Stimulated activated CD8-positive, alpha-beta memory T cell treated with anti-CD3 and anti-CD28 coated beads, Interleukin-12 subunit alpha, Interleukin-12 subunit beta, amount 100 ng/mL, for 1 hour (primary cell): ENCODE data around the gene FBN2.

Experiments
- DNase-seq: peaks from one replicate; pipeline ENCODE4 v3.0.0-alpha.2; 2020; ENCODE audit warnings: low read depth

FBN2 gene

DNA sequence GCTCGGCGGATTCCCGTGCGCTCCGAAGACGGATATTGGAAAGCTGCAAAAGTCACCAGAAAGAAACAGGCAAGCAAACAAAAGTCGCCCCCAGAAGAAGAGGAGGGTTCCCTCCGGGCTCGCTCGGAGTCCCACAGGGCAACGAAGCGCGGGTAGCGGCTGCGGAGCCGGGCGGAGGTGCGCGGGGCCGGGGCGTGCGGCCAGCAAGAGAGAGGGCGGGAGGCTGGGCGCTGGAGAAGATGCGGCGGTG is at the start of gene FBN2:
Gene FBN2 (minus strand): TSS at position 246 of the 250 bp plus-strand sequence. CDS start 642 bp downstream, outside the sequence.
- DNase-seq, result no peak

- no peak for DNase-seq
Measured at GRCh38 chr5:128587275-128587674, 49.2 kb upstream of the FBN2 start.

DNA sequence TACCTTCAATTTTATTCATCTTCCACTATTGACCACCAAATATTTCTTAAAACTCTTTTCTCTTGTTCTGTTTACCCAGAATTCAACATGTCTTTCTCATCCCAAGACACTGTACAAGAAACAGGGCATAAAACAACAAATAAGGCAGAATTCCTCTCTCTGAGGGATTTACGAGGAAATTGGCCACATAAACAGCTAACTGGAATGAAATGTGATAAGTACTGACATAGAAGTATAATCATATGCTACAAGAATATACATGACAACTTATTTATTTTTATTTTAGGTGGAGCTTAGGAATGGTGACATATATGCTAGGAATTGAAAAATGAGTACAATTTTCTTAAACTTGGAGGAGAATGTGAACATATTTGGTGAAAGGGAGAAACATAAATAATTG is 48.8 kb upstream of the FBN2 start:
- no peak for DNase-seq

DNA sequence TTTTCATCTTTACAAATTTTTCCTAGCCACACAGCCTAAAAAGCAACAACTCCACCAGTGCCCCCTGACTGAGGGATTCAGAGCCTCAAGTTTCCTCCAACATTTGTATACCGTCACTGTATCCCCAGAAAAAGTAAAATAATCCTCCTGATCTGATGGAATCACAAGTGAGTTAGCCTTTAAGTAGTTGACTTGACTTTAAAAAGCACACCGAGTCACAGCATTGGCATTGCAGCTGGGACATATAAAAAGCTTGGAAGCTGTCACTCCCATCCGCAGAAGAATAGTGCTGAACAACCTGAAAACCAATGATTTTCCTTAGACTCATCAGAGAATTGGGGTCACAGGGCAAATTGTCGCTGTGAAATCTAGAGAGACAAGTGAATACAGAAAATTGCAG is 41.6 kb upstream of the FBN2 start:
- DNase-seq, result no peak

DNA sequence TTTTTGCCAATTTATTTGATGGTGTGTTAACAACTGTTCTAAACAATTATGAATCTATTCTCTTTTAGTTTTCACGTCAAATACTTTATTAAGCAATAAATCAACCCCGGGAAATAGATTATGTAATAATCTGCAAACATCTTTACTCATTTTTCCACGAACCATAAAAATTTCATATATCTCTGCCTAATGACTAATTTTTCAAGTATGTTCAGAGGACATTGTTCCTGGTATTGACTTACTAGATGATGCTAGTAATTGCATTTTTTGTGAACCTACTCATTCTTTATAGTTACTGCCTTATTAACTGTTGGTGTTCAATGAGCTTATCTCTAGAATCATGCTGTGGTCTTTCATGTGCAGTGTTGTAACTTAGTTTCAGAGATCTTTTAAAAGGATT is 41.0 kb upstream of the FBN2 start:
- DNase-seq, result no peak

DNA sequence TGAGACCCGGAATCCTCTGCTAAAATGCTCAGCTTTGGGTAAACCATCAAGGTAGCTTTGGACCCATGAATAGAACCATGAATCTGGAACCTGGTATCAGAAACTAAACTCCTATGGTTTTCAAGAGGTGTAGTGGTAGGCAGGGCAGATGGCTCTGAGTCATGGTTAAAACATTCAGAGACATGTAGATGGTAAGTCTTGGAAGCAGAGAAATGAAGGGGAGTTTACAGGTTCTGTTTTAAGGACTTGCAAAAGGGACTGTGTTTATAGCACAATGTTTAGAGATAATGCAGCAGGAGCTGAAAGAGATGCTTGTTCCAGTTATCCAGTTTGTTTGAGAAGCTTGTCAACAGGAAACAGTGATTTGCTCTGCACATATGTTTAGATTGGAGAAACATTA is 36.0 kb upstream of the FBN2 start:
- DNase-seq, result no peak

GRCh38 chr5:128572930-128573319 is 34.9 kb upstream of the FBN2 start:
- DNase-seq, result no peak

DNA sequence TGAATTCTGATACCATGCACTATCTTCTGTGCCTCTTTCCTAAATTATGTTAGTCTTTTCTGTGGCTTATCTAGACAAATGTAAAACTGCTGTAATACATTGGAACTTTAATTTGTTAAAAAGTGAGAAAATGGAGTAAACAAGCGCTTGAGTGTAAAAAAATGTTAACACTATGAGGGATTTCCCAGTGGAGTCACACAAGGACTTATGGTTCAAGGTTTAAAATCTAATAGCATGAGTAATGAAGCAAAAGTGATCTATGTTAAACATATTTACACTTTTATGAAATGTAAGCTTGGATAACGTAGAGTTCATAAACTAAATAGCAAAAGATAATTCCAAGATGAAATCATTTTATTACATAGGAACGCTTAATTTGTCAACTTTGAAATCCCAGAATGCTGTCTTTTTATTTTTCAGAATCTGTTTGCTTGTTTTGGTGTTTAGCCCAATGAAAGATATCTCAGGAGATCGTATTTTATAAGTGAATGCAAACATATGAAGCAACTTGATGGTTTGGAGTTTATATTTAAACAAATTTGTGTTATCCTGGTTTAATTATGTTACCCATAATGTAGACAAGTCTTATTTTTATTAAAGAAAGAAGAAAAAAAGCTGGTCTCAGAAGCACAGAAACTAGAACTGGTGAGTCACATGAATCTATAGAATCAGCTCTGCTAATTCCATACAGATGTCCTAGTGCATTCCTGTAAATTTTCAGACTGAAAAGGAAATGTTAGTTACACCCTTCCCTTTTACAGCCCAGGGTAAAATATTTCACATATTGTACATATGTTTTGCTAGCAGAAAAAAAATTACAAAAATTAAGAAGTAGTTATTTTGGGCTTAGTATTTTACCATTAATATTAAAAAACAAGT is 34.2 kb upstream of the FBN2 start:
- DNase-seq, result no peak

DNA sequence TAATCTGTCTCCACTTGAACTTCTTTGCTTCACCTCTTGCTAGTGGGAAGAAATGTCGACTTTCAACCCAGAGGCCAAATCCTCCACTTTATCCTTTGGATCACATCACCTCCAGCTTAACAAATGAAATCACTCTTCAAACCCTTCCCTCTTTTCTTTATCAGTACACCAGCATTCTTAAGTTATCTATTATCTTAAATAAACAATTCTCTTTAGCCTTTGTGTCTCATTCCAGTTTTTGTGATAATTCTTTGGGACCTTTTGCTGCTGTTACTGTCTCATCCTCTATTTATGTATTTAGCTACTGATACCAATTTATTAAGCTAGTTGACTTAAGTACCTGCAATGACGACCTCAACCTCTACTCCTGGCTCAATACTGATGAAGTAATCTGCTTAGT is 28.1 kb upstream of the FBN2 start:
- DNase-seq, result no peak

GRCh38 chr5:128559300-128560297 is 21.6 kb upstream of the FBN2 start:
- no peak for DNase-seq

DNA sequence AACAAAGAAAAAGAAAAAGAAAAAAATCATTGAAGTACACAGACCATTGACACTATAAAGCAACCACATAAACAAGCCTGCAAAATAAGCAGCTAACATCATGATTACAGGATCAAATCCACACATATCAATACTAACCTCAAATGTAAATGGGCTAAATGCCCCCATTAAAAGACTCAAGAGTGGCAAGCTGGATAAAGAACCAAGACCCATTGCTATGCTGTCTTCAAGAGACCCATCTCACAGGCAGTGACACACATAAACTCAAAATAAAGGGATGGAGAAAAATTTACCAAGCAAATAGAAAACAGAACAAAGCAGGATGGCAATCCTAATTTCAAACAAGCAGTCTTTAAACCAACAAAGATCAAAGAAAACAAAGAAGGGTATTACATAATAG is 15.7 kb upstream of the FBN2 start:
- no peak for DNase-seq

DNA sequence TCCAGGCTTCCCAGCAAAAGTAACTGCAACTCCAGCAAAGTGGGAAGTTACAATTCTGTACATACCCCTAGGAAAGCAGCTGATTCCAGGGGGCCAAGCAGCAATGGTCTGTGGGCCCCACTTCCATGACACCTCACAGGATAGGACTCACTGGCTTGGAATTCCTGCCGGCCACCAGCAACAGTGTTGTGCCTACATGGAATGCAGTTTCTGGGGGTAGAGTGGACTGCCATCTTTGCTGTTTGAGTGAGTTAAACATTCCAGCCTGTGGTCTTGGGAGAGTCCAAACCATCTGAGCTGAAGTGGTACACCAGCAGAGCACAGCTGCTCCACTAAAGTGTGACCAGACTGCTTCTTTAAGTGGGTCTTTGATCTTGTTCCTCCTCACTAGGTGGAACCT is 13.4 kb upstream of the FBN2 start:
- DNase-seq, result no peak

DNA sequence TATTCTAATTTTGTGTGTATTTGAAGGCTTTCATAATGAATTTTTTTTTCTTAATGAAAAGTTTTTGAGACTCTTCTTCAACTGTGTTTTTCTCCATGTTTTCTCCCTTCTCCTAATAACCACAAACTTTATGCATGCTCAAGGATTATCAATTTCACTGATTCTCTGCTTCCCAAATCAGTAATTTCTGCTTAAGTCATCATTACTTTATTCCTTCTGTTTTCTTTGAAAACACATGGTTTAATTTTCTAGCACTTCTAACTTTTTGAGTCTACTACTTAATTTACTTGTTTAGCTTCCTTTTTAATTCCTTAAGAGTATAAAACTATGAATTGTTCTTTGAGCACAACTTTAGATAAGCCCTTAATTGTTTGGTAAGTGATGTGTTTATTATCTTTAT is 11.5 kb upstream of the FBN2 start:
- no peak for DNase-seq

- no peak for DNase-seq
Measured at GRCh38 chr5:128546658-128547281, 8.7 kb upstream of the FBN2 start.

- no peak for DNase-seq
Measured at GRCh38 chr5:128541385-128541784, 3.3 kb upstream of the FBN2 start.

DNA sequence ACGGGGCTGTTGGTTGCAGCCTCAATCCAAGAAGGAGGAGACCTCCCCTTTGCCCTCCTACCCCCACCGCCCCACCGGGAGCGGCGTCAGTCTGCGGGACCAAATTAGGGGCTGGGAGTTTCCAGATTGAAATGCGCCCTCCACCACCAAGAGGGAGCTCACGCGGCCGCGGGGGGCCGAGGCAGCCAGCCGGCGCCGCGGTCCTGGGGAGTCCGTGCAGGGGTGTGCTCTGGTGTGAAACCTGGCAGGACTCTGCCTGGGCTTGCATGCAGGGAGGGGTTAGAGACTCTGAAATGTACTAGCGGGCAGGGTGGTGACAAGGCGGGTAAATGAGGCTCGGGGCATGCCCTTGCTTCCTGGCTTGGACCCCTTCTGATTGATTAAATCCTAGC is 989 bp upstream of the FBN2 start:
- no peak for DNase-seq

GRCh38 chr5:128538250-128539037 is 399 bp upstream of the FBN2 start:
- DNase-seq, result no peak

GRCh38 chr5:128537221-128537999 is 635 bp downstream of the FBN2 start:
- DNase-seq, result no peak

- no peak for DNase-seq
Measured at GRCh38 chr5:128536254-128537220, 1.5 kb downstream of the FBN2 start.

GRCh38 chr5:128535251-128535650 is 2.8 kb downstream of the FBN2 start:
- DNase-seq, result no peak
